ENCODE data around the gene GOLGA8A. TPM values are rescaled to one million over a fixed set of nuclear protein-coding genes. Genes with fewer than 3 reads are reported as not detected.
A peak's percentile ranks its signal among the peaks of the same experiment; 100 is the strongest.
"Not testable (repeated sequence)": the region's sequence is repeated elsewhere in the genome, so short reads cannot be mapped to it uniquely, and the experiment has no call there.

Gene GOLGA8A
- polyA plus RNA-seq, 2 donors = 40.5 to 91.1 TPM

DNA sequence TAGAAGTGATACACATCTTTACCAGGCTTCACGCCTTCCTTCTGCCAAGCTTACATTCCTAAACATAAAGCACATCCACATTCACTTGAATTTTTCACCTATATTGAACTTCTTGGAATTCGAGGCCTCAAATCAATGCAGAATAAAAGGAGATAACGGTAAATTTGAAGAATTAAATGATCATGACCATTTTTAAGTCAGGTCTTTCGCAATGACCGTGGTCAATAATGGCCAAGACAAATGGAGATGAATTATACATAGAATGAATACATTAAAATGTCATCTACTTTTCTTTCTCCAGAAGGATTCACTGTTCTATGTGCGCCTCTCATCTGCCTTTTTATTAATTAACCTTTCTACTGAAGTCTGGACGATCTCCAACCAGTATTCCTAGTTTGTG lies 5.3 kb upstream of the GOLGA8A start:
- no peaks in the 10 kb centered on the region for H3K27me3 ChIP-seq (ENCODE audit: control insufficient read depth in 1 of 2, insufficient read depth in 2 of 2, low read length in 2 of 2)
- H3K27ac ChIP-seq (ENCODE audit: low read depth in 2 of 2, low read length in 1 of 2) = no peak overlapping the region
- WGBS, 2 donors = 79 to 81% methylated on average over 7 of the region's 7 CpGs
- H3K9me3 ChIP-seq (ENCODE audit: control insufficient read depth in 2 of 2, insufficient read depth in 1 of 2, low read depth in 1 of 2, low read length in 1 of 2) = no peaks in the 10 kb centered on the region
- no peaks in the 10 kb centered on the region for H3K36me3 ChIP-seq (ENCODE audit: control insufficient read depth in 2 of 2, insufficient read depth in 2 of 2, low read length in 1 of 2)
- H3K4me1 ChIP-seq (ENCODE audit: control insufficient read depth in 2 of 2, insufficient read depth in 2 of 2, low read length in 1 of 2) = no peaks in the 10 kb centered on the region
- no peak overlapping the region for H3K4me3 ChIP-seq (ENCODE audit: low read depth in 1 of 2, low read length in 2 of 2)

DNA sequence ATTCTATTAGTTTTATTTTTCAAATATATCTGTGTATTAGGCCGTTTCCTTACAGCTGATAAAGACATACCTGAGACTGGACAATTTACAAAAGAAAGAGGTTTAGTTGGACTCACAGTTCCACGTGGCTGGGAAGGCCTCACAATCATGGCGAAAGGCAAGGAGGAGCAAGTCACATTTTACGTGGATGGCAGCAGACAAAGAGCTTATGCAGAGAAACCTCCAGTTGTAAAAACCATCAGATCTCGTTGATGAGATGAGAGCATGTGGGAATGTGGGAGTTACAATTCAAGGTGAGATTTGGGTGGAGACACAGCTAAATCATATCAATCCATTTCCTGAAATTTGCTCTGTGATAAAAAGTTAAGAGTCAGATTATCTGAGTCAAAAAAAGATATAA lies 2.3 kb upstream of the GOLGA8A start:
- H3K27ac ChIP-seq (ENCODE audit: low read depth in 2 of 2, low read length in 1 of 2) = no peak overlapping the region
- no peaks in the 10 kb centered on the region for H3K27me3 ChIP-seq (ENCODE audit: control insufficient read depth in 1 of 2, insufficient read depth in 2 of 2, low read length in 2 of 2)
- no peak overlapping the region for H3K4me3 ChIP-seq (ENCODE audit: low read depth in 1 of 2, low read length in 2 of 2)
- peaks cover 0 to under 1% of the 10 kb centered on the region in 2 donors for H3K36me3 ChIP-seq (ENCODE audit: control insufficient read depth in 2 of 2, insufficient read depth in 2 of 2, low read length in 1 of 2)
- H3K9me3 ChIP-seq (ENCODE audit: control insufficient read depth in 2 of 2, insufficient read depth in 1 of 2, low read depth in 1 of 2, low read length in 1 of 2) = no peaks in the 10 kb centered on the region
- H3K4me1 ChIP-seq (ENCODE audit: control insufficient read depth in 2 of 2, insufficient read depth in 2 of 2, low read length in 1 of 2) = peaks cover 0 to 6% of the 10 kb centered on the region in 2 donors
- 75 to 81% methylated on average over 5 of the region's 5 CpGs for WGBS, 2 donors

DNA sequence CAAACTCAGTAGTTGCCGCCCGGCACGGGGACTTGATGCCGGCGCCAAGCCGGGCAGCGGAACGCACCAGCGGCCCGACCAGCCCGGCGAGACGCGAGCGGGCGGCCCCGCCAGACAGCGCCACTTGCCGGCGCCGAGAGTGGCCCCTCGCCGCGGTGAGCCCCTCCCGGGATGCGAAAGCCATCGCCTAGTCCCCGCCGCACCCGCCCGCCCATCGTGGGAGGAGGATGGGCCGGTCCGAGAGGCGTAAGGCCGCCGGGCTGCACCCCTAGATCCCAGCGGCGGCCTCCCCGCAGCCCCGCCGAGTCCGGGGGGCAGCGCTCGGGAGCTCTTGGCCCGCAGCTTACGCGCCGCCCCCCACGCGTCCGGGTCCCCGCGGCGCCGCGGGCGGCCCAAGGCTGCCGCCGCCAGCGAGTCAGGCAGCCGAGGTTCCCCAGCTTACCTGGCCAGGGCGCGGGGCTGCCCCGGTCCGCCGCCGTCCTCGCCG lies 609 bp downstream of the GOLGA8A start:
- Histone ChIP-seq H3K4me1 (ENCODE audit: control insufficient read depth in 2 of 2, insufficient read depth in 2 of 2, low read length in 1 of 2) (peaks cover 0 to 6% of the 10 kb centered on the region in 2 donors), H3K9me3 (ENCODE audit: control insufficient read depth in 2 of 2, insufficient read depth in 1 of 2, low read depth in 1 of 2, low read length in 1 of 2) (no peaks in the 10 kb centered on the region), H3K27me3 (ENCODE audit: control insufficient read depth in 1 of 2, insufficient read depth in 2 of 2, low read length in 2 of 2) (no peaks in the 10 kb centered on the region), H3K4me3 (ENCODE audit: low read depth in 1 of 2, low read length in 2 of 2) (peak overlapping the region; percentile 70 to 71), H3K27ac (ENCODE audit: low read depth in 2 of 2, low read length in 1 of 2) (peak overlapping the region; percentile 23 to 39), H3K36me3 (ENCODE audit: control insufficient read depth in 2 of 2, insufficient read depth in 2 of 2, low read length in 1 of 2) (peaks cover 0 to 5% of the 10 kb centered on the region in 2 donors)
- WGBS, 2 donors = 1% methylated on average over 49 to 70 of the region's 70 CpGs

DNA sequence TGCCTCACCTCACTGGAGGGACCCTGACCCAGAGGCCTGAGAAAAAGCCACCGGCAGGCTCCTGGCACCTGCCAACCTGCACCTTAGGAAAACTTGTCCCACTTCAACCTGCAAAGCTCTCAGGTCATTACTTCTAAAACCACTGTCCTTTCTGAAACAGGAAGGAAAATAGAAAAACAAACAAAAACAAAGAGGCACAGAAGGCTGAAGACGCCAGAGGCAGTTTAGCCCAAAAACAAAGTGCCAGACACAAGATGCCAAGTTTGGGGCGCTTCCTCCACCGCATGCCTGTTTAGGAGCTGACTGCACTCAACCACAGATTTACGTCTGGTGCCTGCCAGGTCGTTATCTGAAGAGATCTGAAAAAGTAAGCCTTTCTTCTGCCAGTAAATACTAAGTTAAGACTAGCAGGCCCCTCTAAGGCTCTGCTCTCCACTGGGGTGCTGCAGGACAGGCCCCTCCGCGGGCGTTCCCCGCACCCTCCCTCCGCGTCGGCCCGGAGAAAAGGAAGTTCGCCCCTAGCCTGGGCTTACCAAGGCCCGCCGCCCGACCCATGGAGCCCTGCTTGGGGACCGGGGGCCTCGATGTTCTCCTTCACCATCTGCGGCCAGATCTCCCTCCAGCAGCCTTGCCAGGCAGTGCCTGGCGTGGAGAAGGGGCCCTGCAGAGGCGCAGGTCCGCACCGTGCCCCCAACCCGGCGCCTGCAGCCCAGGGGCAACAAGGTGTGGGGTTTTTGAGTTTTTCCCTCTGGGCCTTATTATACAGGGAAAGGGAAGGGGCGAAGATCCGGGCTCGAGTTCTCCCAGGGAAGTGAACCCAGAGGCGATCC lies 1.3 kb downstream of the GOLGA8A start:
- Histone ChIP-seq H3K27ac (ENCODE audit: low read depth in 2 of 2, low read length in 1 of 2) (peak overlapping the region; percentile 23 to 39), H3K9me3 (ENCODE audit: control insufficient read depth in 2 of 2, insufficient read depth in 1 of 2, low read depth in 1 of 2, low read length in 1 of 2) (no peaks in the 10 kb centered on the region), H3K4me3 (ENCODE audit: low read depth in 1 of 2, low read length in 2 of 2) (peak overlapping the region; percentile 70 to 71), H3K36me3 (ENCODE audit: control insufficient read depth in 2 of 2, insufficient read depth in 2 of 2, low read length in 1 of 2) (peaks cover 0 to 5% of the 10 kb centered on the region in 2 donors), H3K27me3 (ENCODE audit: control insufficient read depth in 1 of 2, insufficient read depth in 2 of 2, low read length in 2 of 2) (no peaks in the 10 kb centered on the region), H3K4me1 (ENCODE audit: control insufficient read depth in 2 of 2, insufficient read depth in 2 of 2, low read length in 1 of 2) (peaks cover 0 to 6% of the 10 kb centered on the region in 2 donors)
- 3 to 5% methylated on average over 30 to 31 of the region's 31 CpGs for WGBS, 2 donors

DNA sequence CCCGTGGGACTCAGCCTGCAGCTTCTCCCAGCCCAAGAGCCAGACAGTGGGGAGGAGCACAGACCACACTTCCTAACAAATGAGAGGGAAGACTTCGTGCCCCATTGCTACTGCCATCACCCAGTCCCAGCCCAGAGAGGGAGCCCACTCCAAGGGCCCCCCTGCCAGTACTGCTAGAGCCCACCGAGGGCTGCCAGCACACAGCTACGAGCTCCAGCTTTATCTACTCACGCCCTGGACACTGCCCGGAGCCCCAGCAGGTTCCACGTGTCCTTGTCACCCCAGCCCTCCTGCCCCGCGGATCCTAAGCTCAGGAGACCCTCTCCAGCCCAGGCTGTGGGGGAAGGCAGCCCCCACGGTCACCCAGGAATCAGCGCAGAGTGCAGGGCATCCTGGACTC lies 1.9 kb downstream of the GOLGA8A start:
- WGBS, 2 donors = 78 to 80% methylated on average over 11 of the region's 11 CpGs
- H3K27me3 ChIP-seq (ENCODE audit: control insufficient read depth in 1 of 2, insufficient read depth in 2 of 2, low read length in 2 of 2) = no peaks in the 10 kb centered on the region
- peaks cover 0 to 5% of the 10 kb centered on the region in 2 donors for H3K36me3 ChIP-seq (ENCODE audit: control insufficient read depth in 2 of 2, insufficient read depth in 2 of 2, low read length in 1 of 2)
- peaks cover 0 to 6% of the 10 kb centered on the region in 2 donors for H3K4me1 ChIP-seq (ENCODE audit: control insufficient read depth in 2 of 2, insufficient read depth in 2 of 2, low read length in 1 of 2)
- H3K9me3 ChIP-seq (ENCODE audit: control insufficient read depth in 2 of 2, insufficient read depth in 1 of 2, low read depth in 1 of 2, low read length in 1 of 2) = no peaks in the 10 kb centered on the region
- H3K27ac ChIP-seq (ENCODE audit: low read depth in 2 of 2, low read length in 1 of 2) = no peak overlapping the region
- no peak overlapping the region for H3K4me3 ChIP-seq (ENCODE audit: low read depth in 1 of 2, low read length in 2 of 2)

DNA sequence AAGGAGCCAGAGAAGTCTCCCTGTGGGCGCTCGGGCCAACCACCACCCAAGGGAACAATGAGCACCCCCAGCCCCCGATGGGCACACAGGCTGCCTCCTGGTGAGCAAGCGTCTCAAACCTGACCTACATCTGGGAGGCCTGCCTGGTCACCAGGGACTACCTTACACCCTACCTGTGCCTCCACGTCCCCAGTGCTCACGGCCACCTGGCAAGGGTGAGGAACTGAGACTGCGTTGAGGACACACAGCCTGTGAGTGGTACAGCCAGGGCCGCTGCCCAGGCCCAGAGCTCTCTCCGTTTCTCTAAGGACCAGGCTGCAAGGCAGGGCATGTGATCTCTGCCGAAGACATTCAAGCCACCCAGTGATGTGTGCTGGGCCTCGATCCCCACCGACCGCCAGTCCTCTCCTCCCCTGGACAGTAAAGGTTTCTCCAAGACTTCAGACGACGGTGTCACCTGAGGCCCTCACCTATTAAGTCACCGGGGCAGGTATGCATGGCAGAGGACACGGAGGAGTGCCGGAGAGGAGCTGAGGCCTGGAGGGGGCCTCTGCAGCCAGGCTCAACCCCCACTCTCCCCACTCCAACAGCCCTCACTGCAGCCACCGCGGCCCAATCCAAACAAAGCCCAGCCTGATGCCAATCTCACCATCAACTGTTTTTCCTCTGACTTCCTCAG lies 2.8 kb downstream of the GOLGA8A start:
- Histone ChIP-seq H3K4me3 (ENCODE audit: low read depth in 1 of 2, low read length in 2 of 2) (no peak overlapping the region), H3K9me3 (ENCODE audit: control insufficient read depth in 2 of 2, insufficient read depth in 1 of 2, low read depth in 1 of 2, low read length in 1 of 2) (no peaks in the 10 kb centered on the region), H3K4me1 (ENCODE audit: control insufficient read depth in 2 of 2, insufficient read depth in 2 of 2, low read length in 1 of 2) (peaks cover 0 to 6% of the 10 kb centered on the region in 2 donors), H3K36me3 (ENCODE audit: control insufficient read depth in 2 of 2, insufficient read depth in 2 of 2, low read length in 1 of 2) (peaks cover 0 to 5% of the 10 kb centered on the region in 2 donors), H3K27me3 (ENCODE audit: control insufficient read depth in 1 of 2, insufficient read depth in 2 of 2, low read length in 2 of 2) (no peaks in the 10 kb centered on the region), H3K27ac (ENCODE audit: low read depth in 2 of 2, low read length in 1 of 2) (no peak overlapping the region)
- 86 to 89% methylated on average over 20 of the region's 20 CpGs for WGBS, 2 donors

DNA sequence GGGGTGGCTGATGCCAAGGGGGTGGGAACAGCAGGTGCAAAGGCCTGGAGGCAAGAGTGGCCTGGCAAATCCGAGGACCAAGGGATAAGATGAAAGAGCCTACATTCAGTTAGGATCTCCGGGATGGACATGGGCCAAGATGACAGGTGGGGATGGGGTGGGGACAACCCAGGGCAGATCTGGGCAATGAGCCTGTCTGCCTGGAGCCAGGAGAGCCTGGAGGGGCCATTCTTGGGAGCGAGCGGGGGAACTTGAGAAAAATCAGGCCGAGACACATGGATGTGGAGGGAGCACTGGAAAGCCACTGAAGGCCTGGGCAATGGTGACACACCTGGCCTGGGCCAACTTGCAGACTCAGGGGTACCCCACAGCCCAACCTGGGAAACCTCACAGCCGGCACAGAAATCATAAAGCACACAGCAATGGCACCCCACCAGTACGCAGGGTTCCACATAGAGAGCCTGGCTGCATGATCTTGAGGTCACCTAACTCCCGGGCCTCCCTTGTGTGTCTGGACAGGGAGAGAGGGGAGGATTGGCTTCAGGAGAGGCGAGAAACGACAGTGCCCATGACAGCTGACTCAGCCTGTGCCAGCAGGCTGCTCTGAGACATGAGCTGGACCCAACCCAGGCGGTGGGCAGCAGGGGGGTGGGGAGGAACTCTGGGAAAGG lies 3.5 kb downstream of the GOLGA8A start:
- not testable (repeated sequence) for H3K27ac ChIP-seq (ENCODE audit: low read depth in 2 of 2, low read length in 1 of 2); H3K9me3 ChIP-seq (ENCODE audit: control insufficient read depth in 2 of 2, insufficient read depth in 1 of 2, low read depth in 1 of 2, low read length in 1 of 2); H3K4me1 ChIP-seq (ENCODE audit: control insufficient read depth in 2 of 2, insufficient read depth in 2 of 2, low read length in 1 of 2); H3K27me3 ChIP-seq (ENCODE audit: control insufficient read depth in 1 of 2, insufficient read depth in 2 of 2, low read length in 2 of 2); H3K36me3 ChIP-seq (ENCODE audit: control insufficient read depth in 2 of 2, insufficient read depth in 2 of 2, low read length in 1 of 2); H3K4me3 ChIP-seq (ENCODE audit: low read depth in 1 of 2, low read length in 2 of 2)
- WGBS, 2 donors = 61 to 73% methylated on average over 9 to 11 of the region's 11 CpGs

DNA sequence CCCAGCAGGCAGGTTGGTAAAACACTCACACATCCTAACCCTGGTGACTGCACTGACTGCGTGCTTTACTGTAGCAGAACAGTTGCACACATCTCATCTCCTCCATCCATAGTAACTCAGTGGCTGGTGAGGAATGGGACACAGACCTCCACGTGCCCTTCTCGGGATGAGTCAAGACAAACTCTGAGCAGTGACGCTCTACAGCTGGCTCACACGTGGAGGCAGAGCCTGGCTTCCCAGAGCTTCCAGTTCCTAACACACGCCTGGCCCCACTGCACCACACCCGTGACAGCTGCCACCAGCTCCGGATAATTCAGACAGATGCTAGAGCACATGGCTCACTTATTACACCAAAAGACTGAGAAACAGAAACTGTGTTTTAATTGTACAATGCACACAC lies 7.0 kb downstream of the GOLGA8A start:
- H3K4me1 ChIP-seq (ENCODE audit: control insufficient read depth in 2 of 2, insufficient read depth in 2 of 2, low read length in 1 of 2); H3K27me3 ChIP-seq (ENCODE audit: control insufficient read depth in 1 of 2, insufficient read depth in 2 of 2, low read length in 2 of 2); H3K9me3 ChIP-seq (ENCODE audit: control insufficient read depth in 2 of 2, insufficient read depth in 1 of 2, low read depth in 1 of 2, low read length in 1 of 2); H3K27ac ChIP-seq (ENCODE audit: low read depth in 2 of 2, low read length in 1 of 2); H3K4me3 ChIP-seq (ENCODE audit: low read depth in 1 of 2, low read length in 2 of 2); H3K36me3 ChIP-seq (ENCODE audit: control insufficient read depth in 2 of 2, insufficient read depth in 2 of 2, low read length in 1 of 2): not testable (repeated sequence)
- WGBS, 2 donors = 66 to 78% methylated on average over 7 to 8 of the region's 8 CpGs

DNA sequence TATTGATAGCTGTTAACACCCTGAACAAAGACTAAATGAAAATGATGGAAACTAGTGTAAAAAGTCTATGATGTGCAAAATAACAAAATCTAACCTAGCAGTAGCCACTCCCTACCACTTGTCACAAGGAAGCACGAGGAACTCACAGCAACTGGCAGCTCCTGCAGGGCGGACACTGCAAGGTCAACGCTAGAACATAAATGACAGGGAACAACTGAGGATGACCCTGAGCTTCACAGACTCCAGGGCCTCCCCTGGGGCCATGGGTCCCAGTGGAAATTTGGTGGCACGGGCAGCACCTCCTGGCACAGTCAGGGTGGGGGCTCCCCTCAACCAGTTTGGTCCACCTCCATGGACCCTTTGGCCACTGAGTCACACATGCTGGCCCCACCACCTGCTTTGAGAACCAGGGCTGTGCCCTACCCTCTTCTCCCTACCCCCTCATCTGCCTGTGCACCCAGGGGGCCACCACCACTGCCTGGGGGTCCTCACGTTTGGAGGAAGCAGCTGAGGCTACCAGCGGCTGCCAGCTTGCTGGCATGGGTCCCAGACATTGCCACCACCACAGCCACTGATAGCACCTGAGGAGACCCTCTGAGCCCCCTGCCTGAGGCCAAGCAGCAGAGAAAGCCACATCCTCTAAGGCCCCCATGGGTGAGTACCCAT lies 14.1 kb downstream of the GOLGA8A start:
- not testable (repeated sequence) for H3K9me3 ChIP-seq (ENCODE audit: control insufficient read depth in 2 of 2, insufficient read depth in 1 of 2, low read depth in 1 of 2, low read length in 1 of 2); H3K27me3 ChIP-seq (ENCODE audit: control insufficient read depth in 1 of 2, insufficient read depth in 2 of 2, low read length in 2 of 2); H3K4me3 ChIP-seq (ENCODE audit: low read depth in 1 of 2, low read length in 2 of 2); H3K27ac ChIP-seq (ENCODE audit: low read depth in 2 of 2, low read length in 1 of 2); H3K36me3 ChIP-seq (ENCODE audit: control insufficient read depth in 2 of 2, insufficient read depth in 2 of 2, low read length in 1 of 2); H3K4me1 ChIP-seq (ENCODE audit: control insufficient read depth in 2 of 2, insufficient read depth in 2 of 2, low read length in 1 of 2)
- 89% methylated on average over 5 to 6 of the region's 6 CpGs for WGBS, 2 donors

Data from esophagus (tissue), 2 donors.